ENCODE measurements around the gene PTPRR. TPM values are rescaled to one million over a fixed set of nuclear protein-coding genes. Genes with fewer than 3 reads are reported as not detected.

The PTPRR gene
- total and polyA plus RNA-seq, 2 donors (not counting 3 experiments of a cell fraction or from before 2014, with no cell fraction given) = 0.46 to 1.1 TPM

DNA sequence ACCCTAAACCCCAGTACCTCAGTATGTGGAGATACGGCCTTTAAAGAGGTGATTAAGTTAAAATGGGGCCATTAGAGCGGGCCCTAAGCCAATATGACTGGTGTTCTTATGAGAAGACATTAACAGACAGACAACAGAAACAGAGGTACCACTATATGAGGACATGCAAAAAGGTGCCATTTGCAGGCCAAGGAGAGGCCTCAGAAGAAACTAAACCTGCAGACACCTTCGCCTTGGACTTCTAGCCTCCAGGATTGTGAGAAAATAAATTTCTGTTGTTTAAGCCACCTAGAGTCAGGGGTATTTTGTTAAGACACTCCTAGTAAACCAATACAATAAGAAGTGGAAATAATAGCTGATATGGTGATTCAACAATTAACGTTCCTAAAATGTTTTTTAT, 315.9 kb downstream of the PTPRR start:
- TF ChIP-seq POLR2A (IDR thresholded peaks at IDR 0.05; ENCODE audit: low read depth, low read length) = no peak
- TF ChIP-seq CTCF (IDR thresholded peaks at IDR 0.05; ENCODE audit: extremely low read depth in 1 of 2, insufficient read depth in 1 of 2, low read depth in 1 of 2, low read length in 2 of 2) = no peak
- no peak for TF ChIP-seq POLR2AphosphoS5 (IDR thresholded peaks at IDR 0.05; ENCODE audit: insufficient read depth, low read depth, low read length)
- no peak for TF ChIP-seq JUN (IDR thresholded peaks at IDR 0.05; ENCODE audit: borderline replicate concordance, insufficient read depth, insufficient read length, low read depth)
- TF ChIP-seq FOS (IDR thresholded peaks at IDR 0.05; ENCODE audit: borderline replicate concordance, insufficient read depth, low read length) = no peak
- no peak for TF ChIP-seq EZH2 (IDR thresholded peaks at IDR 0.05; ENCODE audit: borderline replicate concordance, low read depth, low read length, severe bottlenecking)
- TF ChIP-seq MYC (IDR thresholded peaks at IDR 0.05; ENCODE audit: low read depth, low read length) = no peak
- no peak for TF ChIP-seq GATA2 (IDR thresholded peaks at IDR 0.05; ENCODE audit: insufficient read depth, insufficient read length, low read depth, low read length)
- TF ChIP-seq, protein P1, sequence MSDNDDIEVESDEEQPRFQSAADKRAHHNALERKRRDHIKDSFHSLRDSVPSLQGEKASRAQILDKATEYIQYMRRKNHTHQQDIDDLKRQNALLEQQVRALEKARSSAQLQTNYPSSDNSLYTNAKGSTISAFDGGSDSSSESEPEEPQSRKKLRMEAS (IDR thresholded peaks at IDR 0.05; ENCODE audit: insufficient read depth, insufficient read length) = no peak
- Histone ChIP-seq H3K9me1 (replicated peaks; ENCODE audit: control insufficient read depth, extremely low read depth, insufficient read depth, low read length) (no peaks in the 10 kb centered on the region), H3K4me3 (replicated peaks in 1 of 3; ENCODE audit: insufficient read depth in 1 of 3, low read depth in 1 of 3, low read length in 3 of 3) (no peak overlapping the region), H3K4me1 (ENCODE audit: control insufficient read depth, extremely low read depth, insufficient read depth, low read length) (peaks cover 64% of the 10 kb centered on the region), H3K79me2 (ENCODE audit: control insufficient read depth, insufficient read depth, low read length) (peaks cover 66% of the 10 kb centered on the region), H2AFZ (ENCODE audit: low read depth, low read length) (no peak overlapping the region), H3K9ac (replicated peaks; ENCODE audit: extremely low read depth, insufficient read depth, low read length) (no peak overlapping the region), H3K27me3 (ENCODE audit: control insufficient read depth in 2 of 2, insufficient read depth in 2 of 2, low read length in 2 of 2) (no peaks in the 10 kb centered on the region), H3K27ac (ENCODE audit: insufficient read depth, low read depth, low read length) (no peak overlapping the region), H3K9me3 (replicated peaks; ENCODE audit: control insufficient read depth, insufficient read depth, low read length) (no peaks in the 10 kb centered on the region), H3K36me3 (ENCODE audit: control insufficient read depth in 2 of 2, extremely low read depth in 1 of 2, insufficient read depth in 2 of 2, low read length in 2 of 2) (peaks cover 2 to 22% of the 10 kb centered on the region in 2 experiments), H4K20me1 (replicated peaks; ENCODE audit: control insufficient read depth, extremely low read depth, insufficient read depth, low read length) (no peaks in the 10 kb centered on the region), H3K4me2 (ENCODE audit: insufficient read depth, low read length) (no peak overlapping the region)
- dilution Hi-C loops (cut with MboI; ENCODE audit: extremely low pct_ligation_motif_present, low sequenced_read_pairs) = loop anchor here (25.0 kb wide), 1 partner anchor 108 kb away; no protein-coding TSS in a partner anchor
- FAIRE-seq = no peak
- intact Hi-C loops (cut with micrococcal nuclease) = no loop called here
- ChIA-PET POLR2A (no interaction called here), CTCF (interaction anchor here (2.7 to 3.4 kb wide), 2 partner anchors 115 kb away, joined by 14 to 26 read pairs; no protein-coding TSS in a partner anchor)
- BruUV-seq (replicated peaks) = no TSS peak
- DNase-seq (ENCODE audit: low read depth, low spot score) = no peak
